Dermis blood vessel endothelial cell (primary cell): Measurements from ENCODE around the gene CNPPD1. TPM values are rescaled to one million over a fixed set of nuclear protein-coding genes. Genes with fewer than 3 reads are reported as not detected.
A peak's percentile ranks its signal among the peaks of the same experiment; 100 is the strongest.
"Not testable (repeated sequence)": the region's sequence is repeated elsewhere in the genome, so short reads cannot be mapped to it uniquely, and the experiment has no call there.

Source experiments
- DNase-seq: peaks from one replicate; pipeline ENCODE4 v3.0.0; 2010
- total RNA-seq: library from RNA; depleted of rRNA; stranded (reverse); fragments of >200 nt; gene quantifications from 2 replicates; pipeline ENCODE4 v1.2.3, GENCODE V29; 2014

CNPPD1 gene
- total RNA-seq, 1 donor from 2014 or later, result 29.8 TPM

- peak; percentile 45 for DNase-seq
These were observed 31.4 kb upstream of the CNPPD1 start for GRCh38 chr2:219207884-219208740.

GRCh38 chr2:219207134-219207883 is 30.6 kb upstream of the CNPPD1 start:
- DNase-seq, result peak; percentile 7

DNA sequence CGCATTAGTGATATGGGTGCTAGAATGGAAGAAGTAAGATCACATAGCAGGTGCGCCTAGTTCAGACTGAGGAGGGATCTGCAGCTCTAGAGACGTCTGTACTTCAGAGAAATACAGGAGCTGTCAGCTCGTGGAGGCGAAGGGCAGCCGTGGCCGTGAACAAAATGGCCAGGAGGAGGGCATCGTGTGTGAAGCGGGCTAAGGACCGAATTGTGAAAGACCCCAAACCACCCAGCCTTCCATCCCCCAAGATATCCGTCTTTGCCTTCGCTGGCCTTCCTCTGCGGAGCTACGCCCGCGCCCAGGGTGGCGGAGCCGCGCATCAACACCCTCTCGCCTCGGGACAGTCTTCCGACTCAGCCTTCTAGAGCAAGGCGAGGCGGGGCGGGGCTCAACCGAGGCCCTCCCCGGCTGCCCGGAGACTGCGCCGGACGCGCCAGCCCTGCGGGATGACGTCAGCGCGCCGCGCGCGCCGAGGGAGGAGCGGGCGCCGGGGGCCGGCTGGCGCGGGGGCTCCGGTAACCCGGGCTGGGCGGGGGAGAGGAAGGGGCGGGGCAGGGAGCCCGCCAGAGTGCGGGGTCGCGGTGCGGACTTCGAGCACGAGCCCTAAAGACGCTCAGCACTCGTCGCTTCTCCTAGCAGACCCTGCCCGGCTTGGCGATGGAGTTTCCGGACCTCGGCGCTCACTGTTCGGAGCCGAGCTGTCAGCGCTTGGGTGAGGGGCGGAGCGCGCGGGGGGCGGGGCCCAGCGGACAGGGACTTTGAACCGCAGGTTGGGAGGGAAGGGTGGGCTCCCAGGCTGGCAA is 29.8 kb upstream of the CNPPD1 start, which contains the start of gene ZFAND2B:
TSS of gene ZFAND2B (plus strand) at position 455 of the 806 bp plus-strand sequence. CDS start at position 661, 206 bp downstream.
- peak; percentile 96 for DNase-seq

DNA sequence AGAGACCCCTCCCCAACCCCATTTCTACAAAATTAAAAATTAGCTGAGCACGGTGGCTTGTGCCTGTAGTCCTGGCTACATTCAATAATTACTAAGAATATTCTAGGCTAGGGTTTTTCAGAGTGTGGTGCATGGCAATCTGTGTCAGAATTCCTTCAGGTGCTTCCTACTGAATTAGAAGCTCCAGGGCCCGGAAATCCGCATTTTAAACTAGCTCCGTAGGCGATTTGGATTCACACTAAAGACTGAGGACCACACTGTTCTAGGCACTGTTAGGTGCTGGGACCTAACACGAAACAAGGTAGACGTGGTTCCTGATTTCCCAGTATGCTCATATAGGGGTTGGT is 29.2 kb upstream of the CNPPD1 start:
- no peak for DNase-seq

- no peak for DNase-seq
These were observed 28.4 kb upstream of the CNPPD1 start for GRCh38 chr2:219205165-219205538.

- DNase-seq, result no peak
These were observed 27.9 kb upstream of the CNPPD1 start for GRCh38 chr2:219204425-219205164.

DNA sequence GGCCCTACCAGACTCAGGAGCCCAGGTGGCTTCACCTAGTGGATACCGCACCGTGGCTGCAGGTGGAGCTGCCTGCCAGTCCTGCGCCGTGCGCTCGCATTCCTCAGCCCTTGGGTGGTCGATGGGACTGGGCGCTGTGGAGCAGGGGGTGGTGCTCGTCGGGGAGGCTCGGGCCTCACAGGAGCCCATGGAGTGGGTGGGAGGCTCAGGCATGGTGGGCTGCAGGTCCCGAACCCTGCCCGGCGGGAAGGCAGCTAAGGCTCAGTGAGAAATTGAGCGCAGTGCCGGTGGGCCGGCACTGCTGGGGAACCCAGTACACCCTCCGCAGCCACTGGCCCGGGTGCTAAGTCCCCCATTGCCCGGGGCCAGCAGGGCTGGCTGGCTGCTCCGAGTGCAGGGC is 24.6 kb upstream of the CNPPD1 start:
- DNase-seq, result not testable (repeated sequence)

- DNase-seq, result not testable (repeated sequence)
These were observed 24.0 kb upstream of the CNPPD1 start for GRCh38 chr2:219200502-219201326.

DNA sequence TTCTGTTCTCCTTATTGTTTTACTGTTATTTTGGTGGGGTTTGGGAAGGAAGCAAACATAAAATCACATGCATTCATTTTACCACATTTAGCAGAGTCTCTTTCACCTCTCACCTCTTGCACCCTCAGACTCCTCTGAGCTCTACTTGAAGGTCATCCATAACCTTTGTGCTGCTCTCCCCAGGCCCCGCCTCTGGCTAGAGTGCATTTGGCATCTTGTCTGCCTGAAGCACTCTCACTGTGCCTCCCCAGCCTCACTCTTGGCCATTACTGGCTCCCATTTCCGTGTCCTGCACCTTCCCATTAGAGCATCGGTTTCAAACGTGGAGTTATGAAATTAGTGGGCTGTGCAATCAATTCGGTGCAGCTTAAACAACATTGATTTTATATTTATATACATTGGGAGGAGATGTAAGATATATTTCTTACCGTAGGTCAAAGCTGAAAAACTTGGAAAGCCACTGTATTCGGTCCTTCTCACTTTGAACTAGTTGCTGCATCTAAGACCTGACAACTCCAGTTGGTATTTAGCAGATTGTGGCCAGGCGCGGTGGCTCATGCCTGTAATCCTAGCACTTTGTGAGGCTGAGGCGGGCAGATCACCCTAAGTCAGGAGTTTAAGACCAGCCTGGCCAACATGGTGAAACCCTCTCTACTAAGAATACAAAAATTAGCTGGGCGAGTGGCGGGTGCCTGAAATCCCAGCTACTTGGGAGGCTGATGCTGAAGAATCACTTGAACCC is 22.9 kb upstream of the CNPPD1 start:
- DNase-seq, result no peak

DNA sequence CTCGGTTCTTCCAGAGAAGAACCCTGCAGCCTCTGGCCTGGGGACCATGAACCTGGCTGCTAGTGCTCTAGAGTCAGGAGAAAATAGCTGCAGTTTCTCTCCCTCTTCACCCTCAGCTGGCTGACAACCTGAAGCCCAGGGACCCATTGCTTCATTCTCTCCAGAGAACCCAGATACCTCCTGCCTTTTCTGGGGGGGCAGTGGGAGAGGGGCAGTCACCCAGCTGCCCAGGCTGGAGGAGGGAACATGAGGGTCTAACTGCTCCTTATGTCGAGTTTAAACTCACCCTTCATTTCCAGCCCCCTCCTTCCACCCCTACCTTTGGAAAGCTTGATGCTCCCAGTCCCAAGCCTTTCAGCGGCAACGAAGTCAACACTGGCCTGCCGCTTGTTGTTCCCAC is 22.2 kb upstream of the CNPPD1 start:
- DNase-seq, result no peak

GRCh38 chr2:219197388-219197787 is 20.7 kb upstream of the CNPPD1 start:
- DNase-seq, result no peak

DNA sequence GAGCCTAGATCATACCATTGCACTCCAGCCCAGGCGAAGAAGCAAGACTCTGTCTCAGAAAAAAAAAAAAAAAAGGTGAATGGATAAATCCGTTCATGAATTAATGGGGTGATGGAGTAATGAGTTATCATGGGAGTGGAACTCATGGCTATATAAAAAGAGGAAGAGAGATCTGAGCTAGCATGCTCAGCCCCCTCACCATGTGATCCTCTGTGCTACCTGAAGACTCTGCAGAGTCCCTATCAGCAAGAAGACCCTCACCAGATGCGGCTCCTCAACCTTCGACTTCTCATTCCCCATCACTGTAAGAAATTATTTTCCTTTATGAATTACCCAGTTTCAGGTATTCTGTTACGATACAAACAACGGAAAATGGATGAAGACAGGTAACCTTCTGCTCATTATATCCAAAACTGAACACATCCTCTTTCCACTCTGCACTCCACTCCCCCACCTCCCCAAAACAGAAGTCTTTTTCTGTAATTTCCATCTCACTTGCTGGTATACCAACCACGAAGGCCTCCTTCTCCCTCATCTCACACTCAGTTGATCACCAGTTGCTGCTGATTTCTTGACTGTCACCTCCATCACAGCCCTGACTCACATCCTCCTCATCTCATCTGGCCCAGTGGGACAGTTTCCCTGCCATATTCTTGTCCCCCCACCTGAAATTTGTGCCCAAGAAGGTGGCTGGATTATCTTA is 10.2 kb upstream of the CNPPD1 start:
- DNase-seq, result no peak

- DNase-seq, result no peak
These were observed 7.4 kb upstream of the CNPPD1 start for GRCh38 chr2:219184121-219184520.

GRCh38 chr2:219183151-219183772 is 6.5 kb upstream of the CNPPD1 start:
- DNase-seq, result no peak

DNA sequence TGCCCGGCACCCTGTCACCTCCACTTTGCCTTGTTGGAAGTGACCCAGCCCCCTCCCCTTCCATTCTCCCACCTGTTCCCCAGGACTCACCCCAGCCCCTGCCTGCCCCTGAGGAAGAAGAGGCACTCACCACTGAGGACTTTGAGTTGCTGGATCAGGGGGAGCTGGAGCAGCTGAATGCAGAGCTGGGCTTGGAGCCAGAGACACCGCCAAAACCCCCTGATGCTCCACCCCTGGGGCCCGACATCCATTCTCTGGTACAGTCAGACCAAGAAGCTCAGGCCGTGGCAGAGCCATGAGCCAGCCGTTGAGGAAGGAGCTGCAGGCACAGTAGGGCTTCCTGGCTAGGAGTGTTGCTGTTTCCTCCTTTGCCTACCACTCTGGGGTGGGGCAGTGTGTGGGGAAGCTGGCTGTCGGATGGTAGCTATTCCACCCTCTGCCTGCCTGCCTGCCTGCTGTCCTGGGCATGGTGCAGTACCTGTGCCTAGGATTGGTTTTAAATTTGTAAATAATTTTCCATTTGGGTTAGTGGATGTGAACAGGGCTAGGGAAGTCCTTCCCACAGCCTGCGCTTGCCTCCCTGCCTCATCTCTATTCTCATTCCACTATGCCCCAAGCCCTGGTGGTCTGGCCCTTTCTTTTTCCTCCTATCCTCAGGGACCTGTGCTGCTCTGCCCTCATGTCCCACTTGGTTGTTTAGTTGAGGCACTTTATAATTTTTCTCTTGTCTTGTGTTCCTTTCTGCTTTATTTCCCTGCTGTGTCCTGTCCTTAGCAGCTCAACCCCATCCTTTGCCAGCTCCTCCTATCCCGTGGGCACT is 5.8 kb upstream of the CNPPD1 start:
- DNase-seq, result no peak

DNA sequence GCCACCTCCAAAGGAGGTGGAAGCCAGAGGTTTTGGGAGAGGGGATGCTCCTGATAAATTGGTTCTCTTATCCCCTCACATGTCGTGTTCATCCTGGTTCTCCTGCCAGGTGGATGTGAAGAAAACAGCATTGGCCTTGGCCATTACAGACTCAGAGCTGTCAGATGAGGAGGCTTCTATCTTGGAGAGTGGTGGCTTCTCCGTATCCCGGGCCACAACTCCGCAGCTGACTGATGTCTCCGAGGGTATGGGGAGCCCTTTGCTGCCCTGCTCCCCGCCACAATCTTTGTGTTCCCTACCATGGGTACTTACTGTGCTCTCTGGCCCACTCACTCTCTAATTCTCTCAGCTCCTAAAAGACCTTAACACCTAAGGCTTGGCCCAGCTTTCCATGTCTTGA is 4.8 kb upstream of the CNPPD1 start:
- DNase-seq, result no peak

GRCh38 chr2:219180961-219181360 is 4.2 kb upstream of the CNPPD1 start:
- DNase-seq, result no peak

- DNase-seq, result no peak
These were observed 3.1 kb upstream of the CNPPD1 start for GRCh38 chr2:219179601-219180465.
